ENCODE measurements around the gene ANGPT4.

The ANGPT4 gene

GRCh38 chr20:825710-826421 is 90.3 kb downstream of the ANGPT4 start:
- no peak for DNase-seq (ENCODE audit: low read depth)

GRCh38 chr20:824916-825315 is 91.2 kb downstream of the ANGPT4 start:
- no peak for DNase-seq (ENCODE audit: low read depth)

DNA sequence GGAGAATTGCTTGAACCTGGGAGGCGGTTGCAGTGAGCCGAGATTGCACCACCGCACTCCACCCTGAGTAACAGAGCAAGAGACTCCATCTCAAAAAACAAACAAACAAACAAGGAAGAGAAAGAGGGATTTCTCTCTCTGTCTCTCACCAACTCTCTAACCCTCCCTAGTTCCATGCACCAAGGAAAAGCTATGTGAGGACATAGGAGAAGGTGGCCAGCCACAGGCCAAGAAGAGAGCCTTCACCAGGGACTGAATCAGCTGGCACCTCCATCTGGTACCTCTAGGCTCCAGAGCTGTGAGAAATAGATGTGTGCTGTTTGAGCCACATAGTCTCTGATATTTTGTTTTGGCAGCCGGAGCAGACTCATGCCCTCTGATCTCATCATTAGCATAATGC is 91.6 kb downstream of the ANGPT4 start:
- no peak for DNase-seq (ENCODE audit: low read depth)

GRCh38 chr20:823574-823902 is 92.6 kb downstream of the ANGPT4 start:
- no peak for DNase-seq (ENCODE audit: low read depth)

DNA sequence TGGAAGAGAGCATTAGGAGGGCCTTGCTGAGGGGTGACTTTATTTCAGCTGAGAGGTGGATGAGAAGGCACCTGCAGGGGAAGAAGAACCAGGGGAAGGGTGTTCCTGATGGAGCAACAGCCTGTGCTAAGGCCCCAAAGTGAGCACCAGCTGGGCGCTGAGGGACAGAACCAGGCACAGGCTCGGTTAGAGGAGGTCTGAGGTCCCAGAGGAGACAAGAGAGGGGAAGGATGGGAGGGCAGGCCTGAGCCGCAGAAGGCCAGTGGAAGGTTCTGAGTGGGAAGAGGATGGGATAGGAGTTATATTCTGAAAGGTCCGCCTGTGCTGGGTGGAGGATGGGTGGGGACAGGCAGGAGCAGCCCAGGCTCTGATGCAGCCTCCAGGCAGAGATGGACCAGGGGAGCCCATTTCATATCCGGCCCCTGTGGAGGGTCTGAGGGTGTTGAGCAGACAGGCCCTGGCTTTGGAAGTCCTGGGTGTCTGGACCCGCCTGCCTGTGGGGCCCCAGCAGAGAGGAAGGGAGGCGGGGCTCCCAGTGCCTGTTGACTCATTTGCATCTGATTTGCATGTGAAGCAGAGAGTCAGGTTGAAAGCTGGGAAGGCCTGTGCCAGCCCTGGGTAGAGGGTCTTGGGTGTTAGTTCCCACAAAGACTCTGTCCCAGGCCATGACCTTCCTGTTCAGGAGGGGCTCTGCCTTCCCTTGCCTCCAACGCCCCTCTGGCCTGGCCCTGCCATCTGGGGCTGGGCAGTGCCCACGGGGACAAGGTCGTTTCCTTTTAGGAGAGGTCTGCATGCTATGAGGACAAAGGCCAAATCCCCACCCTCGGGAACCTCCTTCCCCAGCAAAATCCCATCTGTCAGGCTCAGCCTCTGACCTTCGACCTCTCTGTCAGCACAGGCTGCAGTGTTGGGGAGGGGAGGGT is 93.2 kb downstream of the ANGPT4 start:
- DNase-seq (ENCODE audit: low read depth) = no peak

GRCh38 chr20:821731-822065 is 94.4 kb downstream of the ANGPT4 start:
- DNase-seq (ENCODE audit: low read depth) = no peak

DNA sequence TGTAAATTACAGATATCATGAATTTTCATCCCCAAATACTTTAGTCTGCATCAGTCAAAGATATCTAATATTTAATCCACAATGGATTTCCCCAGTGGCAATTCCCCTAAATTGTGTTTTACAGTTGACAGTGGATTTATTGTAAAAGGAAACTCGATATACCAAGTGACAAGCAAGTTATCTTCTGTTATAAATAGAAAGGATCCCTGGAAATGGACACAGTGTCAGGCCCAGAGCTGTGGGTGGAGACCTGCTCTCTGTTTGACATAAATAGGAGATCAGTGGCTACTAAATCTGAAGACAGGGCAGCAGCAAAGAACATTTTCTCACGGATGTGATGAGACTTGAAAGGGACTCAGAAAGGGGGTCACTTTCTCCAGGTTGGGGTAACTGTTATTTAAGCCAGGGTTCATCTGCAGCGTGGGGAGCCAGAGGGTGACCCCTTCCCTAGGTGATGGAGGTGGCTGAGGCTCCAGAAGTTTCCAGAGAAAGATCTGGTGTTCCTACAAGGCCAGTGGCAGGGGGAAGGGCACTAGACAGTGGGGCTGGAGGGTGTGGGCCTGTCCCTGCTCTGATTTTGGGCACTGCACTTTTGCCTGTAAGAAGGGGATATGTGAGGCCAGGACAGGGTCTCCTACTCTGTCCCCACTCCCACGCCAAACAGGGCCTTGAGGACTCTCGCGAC is 94.9 kb downstream of the ANGPT4 start:
- no peak for DNase-seq (ENCODE audit: low read depth)

- DNase-seq (ENCODE audit: low read depth) = no peak
Measured at GRCh38 chr20:820323-820953, 95.7 kb downstream of the ANGPT4 start.
